Endothelial cell of umbilical vein (primary cell): ENCODE data around the gene MAP2K1. TPM values are rescaled to one million over a fixed set of nuclear protein-coding genes. Genes with fewer than 3 reads are reported as not detected.

Source experiments
- BruUV-seq: library from RNA; stranded (reverse); fragments of 400-500 nt; replicated peaks from 2 replicates; lab custom pipeline; 2021; lab: Mats Ljungman, UMichigan
- CTCF ChIA-PET: fragments of 300-600, 350-600 bp; sonication (Branson Sonifier 250); formaldehyde crosslinking; loops from one replicate; lab custom pipeline; 2021; ENCODE audit warnings: antibody characterized with exemption, inconsistent platforms; lab: Charles Lee
- POLR2A ChIA-PET: fragments of 300-600, 350-600 bp; sonication (Branson Sonifier 250); formaldehyde crosslinking; loops from one replicate; lab custom pipeline; 2021; ENCODE audit warnings: antibody characterized with exemption, inconsistent platforms; lab: Charles Lee
- DNase-seq: peaks from one replicate; pipeline ENCODE4 v3.0.0-alpha.2; 2011; ENCODE audit warnings: low read depth, low spot score
- FAIRE-seq: peaks from 2 replicates; lab custom pipeline; 2011; peaks lifted over from hg19 to GRCh38; lab: Jason Lieb, UNC
- H2AFZ ChIP-seq: 2 replicates; pipeline ENCODE4 v1.6.0; 2012; ENCODE audit warnings: low read depth, low read length, control low read depth, inconsistent platforms
- H3K27ac ChIP-seq: 2 replicates; pipeline ENCODE4 v1.5.1; 2011; ENCODE audit warnings: low read depth, mild to moderate bottlenecking, control low read depth, low read length, moderate library complexity; ENCODE audit not compliant: insufficient read depth
- H3K27me3 ChIP-seq, 2 experiments: 2 replicates each; pipeline versions ENCODE4 v1.6.0 to v1.6.1; 2011; ENCODE audit warnings: low read length in 2 of 2, mixed read lengths in 1 of 2; ENCODE audit not compliant: control insufficient read depth in 2 of 2, insufficient read depth in 2 of 2
- H3K36me3 ChIP-seq, 2 experiments: 2 replicates in 1 of 2; 3 replicates in 1 of 2; pipeline ENCODE4 v1.5.1; 2011; ENCODE audit warnings: low read length in 2 of 2, mild to moderate bottlenecking in 1 of 2, moderate library complexity in 1 of 2; ENCODE audit not compliant: control insufficient read depth in 2 of 2, insufficient read depth in 2 of 2; ENCODE audit errors: extremely low read depth in 1 of 2
- H3K4me1 ChIP-seq: 3 replicates; pipeline ENCODE4 v1.5.1; 2011; ENCODE audit warnings: mild to moderate bottlenecking, low read length; ENCODE audit not compliant: control insufficient read depth, insufficient read depth; ENCODE audit errors: extremely low read depth
- H3K4me2 ChIP-seq: 2 replicates; pipeline ENCODE4 v1.6.1; 2011; ENCODE audit warnings: low read length, control low read depth, mixed read lengths; ENCODE audit not compliant: insufficient read depth
- H3K4me3 ChIP-seq, 3 experiments: fragments of 200-600 bp in 1 of 3; sonication (generic), shearing (Covaris generic) in 1 of 3; replicated peaks in 1 of 3; 2 replicates each; pipeline ENCODE4 v1.5.1; 2011 to 2016; ENCODE audit warnings: control low read depth in 3 of 3, low read length in 3 of 3, mild to moderate bottlenecking in 2 of 3, inconsistent platforms in 1 of 3, low read depth in 1 of 3, moderate library complexity in 1 of 3; ENCODE audit not compliant: insufficient read depth in 1 of 3
- H3K79me2 ChIP-seq: 2 replicates; pipeline ENCODE4 v1.6.0; 2012; ENCODE audit warnings: low read length, inconsistent platforms; ENCODE audit not compliant: control insufficient read depth, insufficient read depth
- H3K9ac ChIP-seq: replicated peaks from 2 replicates; pipeline ENCODE3; 2011; ENCODE audit warnings: low read length, control low read depth; ENCODE audit not compliant: insufficient read depth; ENCODE audit errors: extremely low read depth
- H3K9me1 ChIP-seq: replicated peaks from 3 replicates; pipeline ENCODE4 v1.6.0; 2011; ENCODE audit warnings: mild to moderate bottlenecking, low read length; ENCODE audit not compliant: control insufficient read depth, insufficient read depth; ENCODE audit errors: extremely low read depth
- H3K9me3 ChIP-seq: replicated peaks from 2 replicates; pipeline ENCODE4 v1.5.1; 2012; ENCODE audit warnings: low read length, inconsistent platforms; ENCODE audit not compliant: control insufficient read depth, insufficient read depth
- H4K20me1 ChIP-seq: replicated peaks from 2 replicates; pipeline ENCODE3; 2011; ENCODE audit warnings: mild to moderate bottlenecking, low read length; ENCODE audit not compliant: control insufficient read depth, insufficient read depth; ENCODE audit errors: extremely low read depth
- EZH2 ChIP-seq: IDR thresholded peaks from 2 replicates; pipeline ENCODE4 v1.6.1; 2012; ENCODE audit warnings: borderline replicate concordance, low read depth, mild to moderate bottlenecking, moderate library complexity, low read length, inconsistent platforms; ENCODE audit not compliant: severe bottlenecking
- JUN ChIP-seq: IDR thresholded peaks from 2 replicates; pipeline ENCODE4 v1.6.1; 2011; ENCODE audit warnings: borderline replicate concordance, low read depth; ENCODE audit not compliant: insufficient read length, insufficient read depth
- MAX ChIP-seq: IDR thresholded peaks from 2 replicates; pipeline ENCODE4 v1.6.1; 2011; ENCODE audit not compliant: insufficient read depth, insufficient read length
- POLR2A ChIP-seq: IDR thresholded peaks from 2 replicates; pipeline ENCODE4 v1.6.1; 2012; ENCODE audit warnings: low read depth, mild to moderate bottlenecking, control low read depth, low read length
- dilution Hi-C: fragments of 300-500 bp; cut with MboI; formaldehyde crosslinking; loops from one replicate; pipeline ENCODE4 v1.15.0; 2019; ENCODE audit warnings: low sequenced_read_pairs; ENCODE audit not compliant: extremely low pct_ligation_motif_present
- intact Hi-C: fragments of 100-400 bp; cut with micrococcal nuclease; formaldehyde crosslinking; loops from one replicate; pipeline ENCODE4 v1.10.0; 2022
- polyA plus RNA-seq, 4 experiments: library from polyadenylated mRNA; depleted of rRNA in 3 of 4; stranded (reverse) in 3 of 4; unstranded in 1 of 4; fragments of >200 nt; gene quantifications; 2 replicates each; pipeline versions ENCODE4 v1.2.1 to v1.2.3, GENCODE V29; 2011 to 2012; ENCODE audit warnings: missing spikeins in 1 of 4
- total RNA-seq: library from RNA; stranded (reverse); gene quantifications from 2 replicates; pipeline ENCODE4 v1.2.3, GENCODE V29; 2021

The MAP2K1 gene
- total and polyA plus RNA-seq, 2 donors (not counting 3 experiments of a cell fraction or from before 2014, with no cell fraction given), result 30.9 to 45.1 TPM

DNA sequence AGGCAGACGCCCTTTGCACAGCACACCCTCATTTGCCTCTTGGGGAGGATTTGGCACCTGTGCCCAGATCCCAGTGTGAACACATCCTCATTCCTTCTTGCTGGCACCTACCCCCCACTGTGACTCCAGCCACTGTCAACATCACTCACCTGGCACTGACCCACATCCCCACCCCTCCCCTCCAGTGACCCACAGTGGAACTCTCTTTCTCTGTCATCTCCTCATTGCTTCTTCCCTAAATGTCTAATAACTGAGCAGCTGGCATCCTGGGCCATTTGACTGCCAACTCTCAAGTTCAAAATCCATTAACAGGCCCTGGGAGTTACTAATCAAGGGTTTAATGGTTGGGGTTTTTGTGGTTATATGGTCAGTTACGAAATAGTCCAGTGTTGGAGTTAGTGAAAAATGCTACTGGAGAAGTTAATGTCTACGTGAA is 96.4 kb downstream of the MAP2K1 start:
- no peaks in the 10 kb centered on the region for H3K4me1 ChIP-seq
- H3K27ac ChIP-seq, result no peak overlapping the region
- no TSS peak for BruUV-seq
- no peaks in the 10 kb centered on the region for H3K27me3 ChIP-seq
- ChIA-PET CTCF (interaction anchor here (1.4 kb wide), 1 partner anchor 15 kb away, joined by 5 read pairs; the partner anchor contains the start of gene SNAPC5), POLR2A (no interaction called here)
- intact Hi-C loops, result no loop called here
- H3K4me3 ChIP-seq, result no peak overlapping the region
- DNase-seq, result no peak
- H3K36me3 ChIP-seq, result peaks cover 0 to 17% of the 10 kb centered on the region in 2 experiments
- no peak overlapping the region for H3K4me2 ChIP-seq
- H3K9ac ChIP-seq, result no peak overlapping the region
- H4K20me1 ChIP-seq, result no peaks in the 10 kb centered on the region
- TF ChIP-seq JUN (no peak), EZH2 (no peak), POLR2A (no peak), MAX (no peak)
- dilution Hi-C loops, result no loop called here
- no peaks in the 10 kb centered on the region for H3K9me1 ChIP-seq
- no peak for FAIRE-seq
- no peaks in the 10 kb centered on the region for H3K79me2 ChIP-seq
- no peaks in the 10 kb centered on the region for H3K9me3 ChIP-seq
- H2AFZ ChIP-seq, result no peak overlapping the region

- no peak for DNase-seq
- Histone ChIP-seq H3K4me3 (no peak overlapping the region), H3K79me2 (no peaks in the 10 kb centered on the region), H4K20me1 (no peaks in the 10 kb centered on the region), H3K4me2 (no peak overlapping the region), H3K36me3 (peaks cover 5 to 26% of the 10 kb centered on the region in 2 experiments), H2AFZ (no peak overlapping the region), H3K27ac (no peak overlapping the region), H3K27me3 (no peaks in the 10 kb centered on the region), H3K9ac (no peak overlapping the region), H3K9me1 (no peaks in the 10 kb centered on the region), H3K9me3 (no peaks in the 10 kb centered on the region), H3K4me1 (no peaks in the 10 kb centered on the region)
- CTCF ChIA-PET, result interaction anchor here (1.4 kb wide), 1 partner anchor 13 kb away, joined by 5 read pairs; the partner anchor contains the start of gene SNAPC5
- intact Hi-C loops (no loop called here), dilution Hi-C loops (no loop called here)
- no peak for FAIRE-seq
- POLR2A ChIA-PET, result interaction anchor here (0.6 kb wide), 1 partner anchor 53 kb away, joined by 4 read pairs; no protein-coding TSS in a partner anchor
- TF ChIP-seq MAX (no peak), POLR2A (no peak)
- no TSS peak for BruUV-seq
Measured at GRCh38 chr15:66484539-66485112, 97.9 kb downstream of the MAP2K1 start.
